ENCODE data around the gene MCHR1. TPM values are rescaled to one million over a fixed set of nuclear protein-coding genes. Genes with fewer than 3 reads are reported as not detected.

The MCHR1 gene
- total and polyA plus RNA-seq, 2 of the 13 experiments (the other 11 are each of a cell fraction or from before 2014, with no cell fraction given), result 0.40 to 0.83 TPM

DNA sequence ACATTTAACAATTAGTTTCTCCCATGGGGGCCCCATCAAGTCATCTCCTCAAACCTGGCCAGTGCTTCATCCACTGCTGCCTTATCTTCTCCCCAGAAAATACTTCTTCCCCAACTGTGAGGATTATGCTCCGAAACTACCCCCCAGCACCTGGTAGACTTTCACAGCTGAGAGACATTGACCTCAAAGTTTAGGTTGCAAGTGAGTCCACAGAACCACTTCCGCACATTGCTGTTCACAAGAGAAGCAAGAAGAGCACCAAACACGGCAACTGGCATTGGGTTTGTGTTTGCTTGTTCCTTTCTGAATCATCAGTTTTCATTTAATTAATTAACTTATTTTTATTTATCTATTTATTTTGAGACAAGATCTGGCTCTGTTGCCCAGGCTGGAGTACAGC, 6.1 kb downstream of the MCHR1 start:
- TF ChIP-seq HES4 (CRISPR knock-in tag; IDR thresholded peaks at IDR 0.05; ENCODE audit: borderline replicate concordance), result no peak
- no peak for TF ChIP-seq PAX8 (CRISPR knock-in tag; IDR thresholded peaks at IDR 0.05; ENCODE audit: borderline replicate concordance)
- TF ChIP-seq, protein P1, sequence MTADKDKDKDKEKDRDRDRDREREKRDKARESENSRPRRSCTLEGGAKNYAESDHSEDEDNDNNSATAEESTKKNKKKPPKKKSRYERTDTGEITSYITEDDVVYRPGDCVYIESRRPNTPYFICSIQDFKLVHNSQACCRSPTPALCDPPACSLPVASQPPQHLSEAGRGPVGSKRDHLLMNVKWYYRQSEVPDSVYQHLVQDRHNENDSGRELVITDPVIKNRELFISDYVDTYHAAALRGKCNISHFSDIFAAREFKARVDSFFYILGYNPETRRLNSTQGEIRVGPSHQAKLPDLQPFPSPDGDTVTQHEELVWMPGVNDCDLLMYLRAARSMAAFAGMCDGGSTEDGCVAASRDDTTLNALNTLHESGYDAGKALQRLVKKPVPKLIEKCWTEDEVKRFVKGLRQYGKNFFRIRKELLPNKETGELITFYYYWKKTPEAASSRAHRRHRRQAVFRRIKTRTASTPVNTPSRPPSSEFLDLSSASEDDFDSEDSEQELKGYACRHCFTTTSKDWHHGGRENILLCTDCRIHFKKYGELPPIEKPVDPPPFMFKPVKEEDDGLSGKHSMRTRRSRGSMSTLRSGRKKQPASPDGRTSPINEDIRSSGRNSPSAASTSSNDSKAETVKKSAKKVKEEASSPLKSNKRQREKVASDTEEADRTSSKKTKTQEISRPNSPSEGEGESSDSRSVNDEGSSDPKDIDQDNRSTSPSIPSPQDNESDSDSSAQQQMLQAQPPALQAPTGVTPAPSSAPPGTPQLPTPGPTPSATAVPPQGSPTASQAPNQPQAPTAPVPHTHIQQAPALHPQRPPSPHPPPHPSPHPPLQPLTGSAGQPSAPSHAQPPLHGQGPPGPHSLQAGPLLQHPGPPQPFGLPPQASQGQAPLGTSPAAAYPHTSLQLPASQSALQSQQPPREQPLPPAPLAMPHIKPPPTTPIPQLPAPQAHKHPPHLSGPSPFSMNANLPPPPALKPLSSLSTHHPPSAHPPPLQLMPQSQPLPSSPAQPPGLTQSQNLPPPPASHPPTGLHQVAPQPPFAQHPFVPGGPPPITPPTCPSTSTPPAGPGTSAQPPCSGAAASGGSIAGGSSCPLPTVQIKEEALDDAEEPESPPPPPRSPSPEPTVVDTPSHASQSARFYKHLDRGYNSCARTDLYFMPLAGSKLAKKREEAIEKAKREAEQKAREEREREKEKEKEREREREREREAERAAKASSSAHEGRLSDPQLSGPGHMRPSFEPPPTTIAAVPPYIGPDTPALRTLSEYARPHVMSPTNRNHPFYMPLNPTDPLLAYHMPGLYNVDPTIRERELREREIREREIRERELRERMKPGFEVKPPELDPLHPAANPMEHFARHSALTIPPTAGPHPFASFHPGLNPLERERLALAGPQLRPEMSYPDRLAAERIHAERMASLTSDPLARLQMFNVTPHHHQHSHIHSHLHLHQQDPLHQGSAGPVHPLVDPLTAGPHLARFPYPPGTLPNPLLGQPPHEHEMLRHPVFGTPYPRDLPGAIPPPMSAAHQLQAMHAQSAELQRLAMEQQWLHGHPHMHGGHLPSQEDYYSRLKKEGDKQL (CRISPR knock-in tag; IDR thresholded peaks at IDR 0.05; ENCODE audit: low read depth), result no peak
- TF ChIP-seq SRF (IDR thresholded peaks at IDR 0.05; ENCODE audit: low read depth, low read length), result no peak
- no peak for TF ChIP-seq ZFP37 (CRISPR knock-in tag; IDR thresholded peaks at IDR 0.05; ENCODE audit: borderline replicate concordance)
- TF ChIP-seq, protein P2, sequence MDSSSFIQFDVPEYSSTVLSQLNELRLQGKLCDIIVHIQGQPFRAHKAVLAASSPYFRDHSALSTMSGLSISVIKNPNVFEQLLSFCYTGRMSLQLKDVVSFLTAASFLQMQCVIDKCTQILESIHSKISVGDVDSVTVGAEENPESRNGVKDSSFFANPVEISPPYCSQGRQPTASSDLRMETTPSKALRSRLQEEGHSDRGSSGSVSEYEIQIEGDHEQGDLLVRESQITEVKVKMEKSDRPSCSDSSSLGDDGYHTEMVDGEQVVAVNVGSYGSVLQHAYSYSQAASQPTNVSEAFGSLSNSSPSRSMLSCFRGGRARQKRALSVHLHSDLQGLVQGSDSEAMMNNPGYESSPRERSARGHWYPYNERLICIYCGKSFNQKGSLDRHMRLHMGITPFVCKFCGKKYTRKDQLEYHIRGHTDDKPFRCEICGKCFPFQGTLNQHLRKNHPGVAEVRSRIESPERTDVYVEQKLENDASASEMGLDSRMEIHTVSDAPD (CRISPR knock-in tag; IDR thresholded peaks at IDR 0.05), result no peak
- no peak for TF ChIP-seq MAZ (IDR thresholded peaks at IDR 0.05; ENCODE audit: borderline replicate concordance, low read depth, low read length)
- no peak for TF ChIP-seq MAZ (CRISPR knock-in tag; IDR thresholded peaks at IDR 0.05; ENCODE audit: low read depth)
- TF ChIP-seq HOXA7 (CRISPR knock-in tag; IDR thresholded peaks at IDR 0.05), result no peak
- TF ChIP-seq HNRNPUL1 (IDR thresholded peaks at IDR 0.05; ENCODE audit: low read depth, low read length), result no peak
- no peak for TF ChIP-seq NFE2L2 (IDR thresholded peaks at IDR 0.05; ENCODE audit: low read length)
- TF ChIP-seq EED (CRISPR knock-in tag; IDR thresholded peaks at IDR 0.05), result no peak
- no peak for TF ChIP-seq CEBPB (IDR thresholded peaks at IDR 0.05; ENCODE audit: borderline replicate concordance, low read depth, low read length)
- ATAC-seq (no peak), FAIRE-seq (no peak), DNase-seq (ENCODE audit: low spot score) (no peak)
- Histone ChIP-seq H3K27me3 (ENCODE audit: control insufficient read depth in 1 of 2, insufficient read depth in 2 of 2, low read length in 2 of 2) (peaks cover 0 to 7% of the 10 kb centered on the region in 2 experiments; a peak in 3 of 5 replicates), H3K4me2 (ENCODE audit: low read depth, low read length) (no peak overlapping the region), H2AFZ (ENCODE audit: low read length) (no peak overlapping the region), H3K9ac (ENCODE audit: insufficient read depth, low read depth, low read length) (no peak overlapping the region), H3K9me3 (ENCODE audit: low read length) (no peaks in the 10 kb centered on the region), H3K27ac (ENCODE audit: extremely low read length, insufficient read depth, low read length) (no peak overlapping the region), H4K20me1 (ENCODE audit: insufficient read depth, low read length) (no peaks in the 10 kb centered on the region), H3K4me3 (replicated peaks in 1 of 3; ENCODE audit: insufficient read depth in 1 of 3, low read depth in 2 of 3, low read length in 3 of 3) (no peak overlapping the region), H3K36me3 (replicated peaks in 1 of 2; ENCODE audit: control insufficient read depth in 1 of 2, insufficient read depth in 2 of 2, low read length in 2 of 2) (no peaks in the 10 kb centered on the region), H3K4me1 (ENCODE audit: insufficient read depth, low read length) (peaks cover 24% of the 10 kb centered on the region), H3K79me2 (ENCODE audit: insufficient read depth, low read length) (no peaks in the 10 kb centered on the region)
- WGBS (ENCODE audit: low lambda C conversion rate), result 32% methylated on average over 3 of the region's 3 CpGs
- intact Hi-C loops (cut with micrococcal nuclease; ENCODE audit: unreplicated experiment) (no loop called here), in situ Hi-C loops (cut with HindIII; ENCODE audit: extremely low pct_ligation_motif_present, low pct_unique_long_range_greater_than_20kb) (loop anchor here (10.0 kb wide), 1 partner anchor 209 kb away; no protein-coding TSS in a partner anchor)
- ChIA-PET CTCF (ENCODE audit: low intra/inter-chr PET ratio, low total read pairs) (no interaction called here), POLR2A (no interaction called here)
- no TSS peak for BruUV-seq (replicated peaks)

All from HepG2 (cell line).